ENCODE results near the gene RGS4.
A peak's percentile ranks its signal among the peaks of the same experiment; 100 is the strongest.

Gene RGS4

GRCh38 chr1:163071405-163072255 is 2.5 kb downstream of the RGS4 start:
- Histone ChIP-seq H2BK12ac (ENCODE audit: low read length in 2 of 2) (no peak overlapping the region), H2AFZ (ENCODE audit: low read depth, low read length) (no peak overlapping the region), H2BK120ac (ENCODE audit: low read depth, low read length) (no peak overlapping the region), H3K23ac (ENCODE audit: low read length in 2 of 2) (no peak overlapping the region), H3K9me3 (ENCODE audit: control insufficient read depth, low read length) (no peaks in the 10 kb centered on the region), H3K4me3 (ENCODE audit: insufficient read depth in 1 of 2, low read depth in 1 of 2, low read length in 2 of 2) (peak overlapping the region in 1 of 2 experiments; percentile 93), H2BK5ac (ENCODE audit: low read depth, low read length, poor library complexity, severe bottlenecking) (no peak overlapping the region), H3K18ac (ENCODE audit: low read depth in 1 of 2, low read length in 2 of 2) (no peak overlapping the region), H4K8ac (ENCODE audit: low read length) (no peak overlapping the region), H3K79me1 (replicated peaks; ENCODE audit: low read length, poor library complexity, severe bottlenecking) (peaks cover 6% of the 10 kb centered on the region), H3K36me3 (ENCODE audit: control insufficient read depth in 1 of 2, insufficient read depth in 2 of 2, low read depth in 1 of 2, low read length in 2 of 2) (peaks cover 8 to 44% of the 10 kb centered on the region in 2 experiments), H3K9ac (ENCODE audit: low read length) (peak overlapping the region; percentile 97), H3K14ac (ENCODE audit: low read length in 2 of 2) (no peak overlapping the region), H3K4me2 (ENCODE audit: low read length, poor library complexity, severe bottlenecking) (peak overlapping the region; percentile 15), H3K27ac (ENCODE audit: low read length, poor library complexity, severe bottlenecking) (peak overlapping the region; percentile 53), H2AK5ac (ENCODE audit: low read length, severe bottlenecking) (no peak overlapping the region), H4K91ac (ENCODE audit: low read length) (no peak overlapping the region), H3K4me1 (ENCODE audit: control insufficient read depth, insufficient read depth, low read depth, low read length) (peaks cover 2% of the 10 kb centered on the region), H3K4ac (ENCODE audit: low read depth in 1 of 2, low read length in 2 of 2) (no peak overlapping the region), H2BK15ac (ENCODE audit: low read depth, poor library complexity, severe bottlenecking) (no peak overlapping the region), H3K27me3 (ENCODE audit: control insufficient read depth in 1 of 2, insufficient read depth in 1 of 2, low read length in 2 of 2) (no peaks in the 10 kb centered on the region)
- peak; percentile 82 for DNase-seq
- WGBS = 13% methylated on average over 6 of the region's 6 CpGs

- Histone ChIP-seq H3K18ac (ENCODE audit: low read depth in 1 of 2, low read length in 2 of 2) (no peak overlapping the region), H3K4ac (ENCODE audit: low read depth in 1 of 2, low read length in 2 of 2) (no peak overlapping the region), H3K27me3 (ENCODE audit: control insufficient read depth in 1 of 2, insufficient read depth in 1 of 2, low read length in 2 of 2) (no peaks in the 10 kb centered on the region), H2BK12ac (ENCODE audit: low read length in 2 of 2) (no peak overlapping the region), H3K4me2 (ENCODE audit: low read length, poor library complexity, severe bottlenecking) (no peak overlapping the region), H2AK5ac (ENCODE audit: low read length, severe bottlenecking) (no peak overlapping the region), H3K4me3 (ENCODE audit: insufficient read depth in 1 of 2, low read depth in 1 of 2, low read length in 2 of 2) (peak overlapping the region in 1 of 2 experiments; percentile 61), H4K91ac (ENCODE audit: low read length) (no peak overlapping the region), H2BK15ac (ENCODE audit: low read depth, poor library complexity, severe bottlenecking) (no peak overlapping the region), H2AFZ (ENCODE audit: low read depth, low read length) (no peak overlapping the region), H3K14ac (ENCODE audit: low read length in 2 of 2) (no peak overlapping the region), H4K8ac (ENCODE audit: low read length) (no peak overlapping the region), H3K9me3 (ENCODE audit: control insufficient read depth, low read length) (no peaks in the 10 kb centered on the region), H2BK5ac (ENCODE audit: low read depth, low read length, poor library complexity, severe bottlenecking) (no peak overlapping the region), H3K23ac (ENCODE audit: low read length in 2 of 2) (no peak overlapping the region), H3K27ac (ENCODE audit: low read length, poor library complexity, severe bottlenecking) (no peak overlapping the region), H2BK120ac (ENCODE audit: low read depth, low read length) (no peak overlapping the region), H3K36me3 (ENCODE audit: control insufficient read depth in 1 of 2, insufficient read depth in 2 of 2, low read depth in 1 of 2, low read length in 2 of 2) (peaks cover 8 to 46% of the 10 kb centered on the region in 2 experiments), H3K9ac (ENCODE audit: low read length) (peak overlapping the region; percentile 83), H3K4me1 (ENCODE audit: control insufficient read depth, insufficient read depth, low read depth, low read length) (peaks cover 2% of the 10 kb centered on the region), H3K79me1 (replicated peaks; ENCODE audit: low read length, poor library complexity, severe bottlenecking) (peaks cover 6% of the 10 kb centered on the region)
- DNase-seq = no peak
- WGBS = 100% methylated on average over 1 of the region's 1 CpG
Measured at GRCh38 chr1:163072658-163073057, 3.5 kb downstream of the RGS4 start.

GRCh38 chr1:163074004-163074403 is 4.8 kb downstream of the RGS4 start:
- Histone ChIP-seq H4K91ac (ENCODE audit: low read length) (no peak overlapping the region), H2BK15ac (ENCODE audit: low read depth, poor library complexity, severe bottlenecking) (no peak overlapping the region), H3K36me3 (ENCODE audit: control insufficient read depth in 1 of 2, insufficient read depth in 2 of 2, low read depth in 1 of 2, low read length in 2 of 2) (peaks cover 8 to 46% of the 10 kb centered on the region in 2 experiments), H2BK12ac (ENCODE audit: low read length in 2 of 2) (no peak overlapping the region), H2BK5ac (ENCODE audit: low read depth, low read length, poor library complexity, severe bottlenecking) (no peak overlapping the region), H3K23ac (ENCODE audit: low read length in 2 of 2) (no peak overlapping the region), H2AK5ac (ENCODE audit: low read length, severe bottlenecking) (no peak overlapping the region), H3K14ac (ENCODE audit: low read length in 2 of 2) (no peak overlapping the region), H3K4me3 (ENCODE audit: insufficient read depth in 1 of 2, low read depth in 1 of 2, low read length in 2 of 2) (no peak overlapping the region), H4K8ac (ENCODE audit: low read length) (no peak overlapping the region), H3K4me2 (ENCODE audit: low read length, poor library complexity, severe bottlenecking) (no peak overlapping the region), H3K79me1 (replicated peaks; ENCODE audit: low read length, poor library complexity, severe bottlenecking) (peaks cover 6% of the 10 kb centered on the region), H3K4me1 (ENCODE audit: control insufficient read depth, insufficient read depth, low read depth, low read length) (peaks cover 2% of the 10 kb centered on the region), H3K9me3 (ENCODE audit: control insufficient read depth, low read length) (no peaks in the 10 kb centered on the region), H2AFZ (ENCODE audit: low read depth, low read length) (no peak overlapping the region), H3K27ac (ENCODE audit: low read length, poor library complexity, severe bottlenecking) (no peak overlapping the region), H2BK120ac (ENCODE audit: low read depth, low read length) (no peak overlapping the region), H3K9ac (ENCODE audit: low read length) (no peak overlapping the region), H3K4ac (ENCODE audit: low read depth in 1 of 2, low read length in 2 of 2) (no peak overlapping the region), H3K27me3 (ENCODE audit: control insufficient read depth in 1 of 2, insufficient read depth in 1 of 2, low read length in 2 of 2) (no peaks in the 10 kb centered on the region), H3K18ac (ENCODE audit: low read depth in 1 of 2, low read length in 2 of 2) (no peak overlapping the region)
- WGBS = 98% methylated on average over 1 of the region's 1 CpG
- DNase-seq = no peak

- DNase-seq = no peak
- no peak overlapping the region for H2BK5ac ChIP-seq (ENCODE audit: low read depth, low read length, poor library complexity, severe bottlenecking)
- H2AFZ ChIP-seq (ENCODE audit: low read depth, low read length) = no peak overlapping the region
- H3K14ac ChIP-seq (ENCODE audit: low read length in 2 of 2) = no peak overlapping the region
- no peak overlapping the region for H2BK120ac ChIP-seq (ENCODE audit: low read depth, low read length)
- peak overlapping the region; percentile 3 for H3K9ac ChIP-seq (ENCODE audit: low read length)
- no peak overlapping the region for H4K8ac ChIP-seq (ENCODE audit: low read length)
- no peak overlapping the region for H2BK12ac ChIP-seq (ENCODE audit: low read length in 2 of 2)
- no peak overlapping the region for H3K23ac ChIP-seq (ENCODE audit: low read length in 2 of 2)
- H3K9me3 ChIP-seq (ENCODE audit: control insufficient read depth, low read length) = no peaks in the 10 kb centered on the region
- no peak overlapping the region for H2BK15ac ChIP-seq (ENCODE audit: low read depth, poor library complexity, severe bottlenecking)
- H3K4ac ChIP-seq (ENCODE audit: low read depth in 1 of 2, low read length in 2 of 2) = no peak overlapping the region
- H3K79me1 ChIP-seq (replicated peaks; ENCODE audit: low read length, poor library complexity, severe bottlenecking) = peaks cover 6% of the 10 kb centered on the region
- peaks cover 2% of the 10 kb centered on the region for H3K4me1 ChIP-seq (ENCODE audit: control insufficient read depth, insufficient read depth, low read depth, low read length)
- no peak overlapping the region for H3K27ac ChIP-seq (ENCODE audit: low read length, poor library complexity, severe bottlenecking)
- H3K36me3 ChIP-seq (ENCODE audit: control insufficient read depth in 1 of 2, insufficient read depth in 2 of 2, low read depth in 1 of 2, low read length in 2 of 2) = peaks cover 8 to 46% of the 10 kb centered on the region in 2 experiments
- H3K4me3 ChIP-seq (ENCODE audit: insufficient read depth in 1 of 2, low read depth in 1 of 2, low read length in 2 of 2) = no peak overlapping the region
- H3K4me2 ChIP-seq (ENCODE audit: low read length, poor library complexity, severe bottlenecking) = no peak overlapping the region
- H4K91ac ChIP-seq (ENCODE audit: low read length) = no peak overlapping the region
- H3K27me3 ChIP-seq (ENCODE audit: control insufficient read depth in 1 of 2, insufficient read depth in 1 of 2, low read length in 2 of 2) = no peaks in the 10 kb centered on the region
- 96% methylated on average over 2 of the region's 2 CpGs for WGBS
- no peak overlapping the region for H2AK5ac ChIP-seq (ENCODE audit: low read length, severe bottlenecking)
- H3K18ac ChIP-seq (ENCODE audit: low read depth in 1 of 2, low read length in 2 of 2) = no peak overlapping the region
Measured at GRCh38 chr1:163074716-163075284, 5.6 kb downstream of the RGS4 start.

Measured in mesenchymal stem cell (in vitro differentiated cells and primary cell).